Natural killer cell (primary cell): ENCODE measurements around the gene ZNF202. TPM values are rescaled to one million over a fixed set of nuclear protein-coding genes. Genes with fewer than 3 reads are reported as not detected.

Source experiments
- ATAC-seq, 3 donors: fragments of 150-1000 bp in 2 of 3; fragments of 200-7000 bp in 1 of 3; cut with Tn5 transposase; 1 replicate in 1 of 3; 2 replicates in 2 of 3; pipeline ENCODE4 v1.10.0; 2021; ENCODE audit warnings: mild to moderate bottlenecking in 2 of 3, moderate library complexity in 2 of 3
- DNase-seq, 2 donors: peaks; one replicate each; pipeline versions ENCODE4 v3.0.0 to v3.0.0-alpha.2; 2013 to 2021; ENCODE audit warnings: mixed read lengths in 1 of 2
- H3K27ac ChIP-seq: one replicate; pipeline ENCODE4 v1.5.1; 2013; ENCODE audit warnings: mild to moderate bottlenecking, low read length
- H3K27me3 ChIP-seq: one replicate; pipeline ENCODE4 v1.6.1; 2013; ENCODE audit warnings: low read length; ENCODE audit not compliant: control insufficient read depth, insufficient read depth
- H3K36me3 ChIP-seq: one replicate; pipeline ENCODE4 v1.6.1; 2013; ENCODE audit warnings: low read length; ENCODE audit not compliant: control insufficient read depth, insufficient read depth
- H3K4me1 ChIP-seq: one replicate; pipeline ENCODE4 v1.6.1; 2013; ENCODE audit warnings: low read length; ENCODE audit not compliant: control insufficient read depth, insufficient read depth
- H3K4me3 ChIP-seq: one replicate; pipeline ENCODE4 v1.5.1; 2013; ENCODE audit warnings: low read length
- H3K9me3 ChIP-seq: one replicate; pipeline ENCODE4 v1.6.1; 2013; ENCODE audit warnings: low read length; ENCODE audit not compliant: control insufficient read depth, insufficient read depth
- H3K27ac Mint-ChIP-seq, 2 donors: one replicate each; pipeline ENCODE4 v1.8.0; 2022; ENCODE audit warnings: mild to moderate bottlenecking in 2 of 2, mixed read lengths in 2 of 2, moderate library complexity in 1 of 2
- H3K27me3 Mint-ChIP-seq, 2 donors: one replicate each; pipeline ENCODE4 v1.8.0; 2022; ENCODE audit warnings: low read depth in 2 of 2, mixed read lengths in 2 of 2
- H3K36me3 Mint-ChIP-seq: one replicate; pipeline ENCODE4 v1.8.0; 2022; ENCODE audit warnings: mixed read lengths
- H3K4me1 Mint-ChIP-seq, 2 donors: one replicate each; pipeline ENCODE4 v1.8.0; 2022; ENCODE audit warnings: mixed read lengths in 2 of 2
- H3K4me3 Mint-ChIP-seq: one replicate; pipeline ENCODE4 v1.8.0; 2022; ENCODE audit warnings: mild to moderate bottlenecking, moderate library complexity, mixed read lengths
- H3K9me3 Mint-ChIP-seq, 2 donors: one replicate each; pipeline ENCODE4 v1.8.0; 2022; ENCODE audit warnings: mixed read lengths in 2 of 2
- CTCF ChIP-seq: fragments of 200-600 bp; IDR thresholded peaks from one replicate; pipeline ENCODE4 v1.8.0; 2022; ENCODE audit warnings: antibody characterized with exemption
- WGBS: methylation state at CpG from one replicate; pipeline ENCODE4 v1.1.7; 2013; ENCODE audit warnings: missing lambda C conversion rate; ENCODE audit not compliant: insufficient coverage; 5-methylcytosine and 5-hydroxymethylcytosine counted together
- intact Hi-C: fragments of 100-400 bp; cut with micrococcal nuclease; formaldehyde crosslinking; loops from one replicate; pipeline ENCODE4 v1.14.2; 2022
- total RNA-seq, 4 donors: library from RNA; stranded (reverse); fragments of 120-200 nt in 1 of 4; gene quantifications; one replicate each; pipeline versions ENCODE4 v1.2.3 to v1.2.4, GENCODE V29; 2013 to 2022

The ZNF202 gene
- total RNA-seq, result 10 to 100 TPM in 2 of 3 donors, 1 to 10 TPM in 1; 6.8 to 12.6 (median 10.7) TPM
- 16.2 TPM for total RNA-seq (2013)

- no peak for TF ChIP-seq CTCF
- Histone ChIP-seq H3K9me3 (no peaks in the 10 kb centered on the region), H3K4me3 (peak within 1 kb of the TSS; percentile 79), H3K27me3 (no peaks in the 10 kb centered on the region), H3K36me3 (no peaks in the 10 kb centered on the region), H3K4me1 (peaks cover 15% of the 10 kb centered on the region), H3K27ac (peak within 1 kb of the TSS; percentile 66)
- Mint-ChIP-seq H3K27ac (peak within 1 kb of the TSS; percentile 75), H3K4me3 (peak within 1 kb of the TSS; percentile 98), H3K36me3 (no peaks in the 10 kb centered on the region), H3K4me1 (peaks cover 27 to 34% of the 10 kb centered on the region in 2 donors), H3K27me3 (peaks cover 18 to 20% of the 10 kb centered on the region in 2 donors), H3K9me3 (no peaks in the 10 kb centered on the region)
- WGBS, result 0% methylated on average over 67 of the region's 67 CpGs
- ATAC-seq (peak; percentile 94 to 97 (median 96)), DNase-seq (peak; percentile 85 to 95)
- intact Hi-C loops, result no loop called here
Observed at GRCh38 chr11:123741159-123742030, at the start of gene ZNF202. Gene ZNF202 (minus strand): TSS chr11:123741660. CDS start chr11:123730888, 10,772 bp downstream.

GRCh38 chr11:123783536-123783935, 42.1 kb upstream of the ZNF202 start:
- ATAC-seq (no peak), DNase-seq (no peak)
- Mint-ChIP-seq H3K9me3 (peaks cover 0 to 2% of the 10 kb centered on the region in 2 donors), H3K4me1 (no peaks in the 10 kb centered on the region), H3K36me3 (no peaks in the 10 kb centered on the region), H3K4me3 (no peak overlapping the region), H3K27me3 (peaks cover 13 to 27% of the 10 kb centered on the region in 2 donors), H3K27ac (no peak overlapping the region)
- H3K36me3 ChIP-seq, result no peaks in the 10 kb centered on the region
- intact Hi-C loops, result no loop called here
- H3K4me1 ChIP-seq, result no peaks in the 10 kb centered on the region
- no peaks in the 10 kb centered on the region for H3K9me3 ChIP-seq
- 88% methylated on average over 1 of the region's 1 CpG for WGBS
- no peaks in the 10 kb centered on the region for H3K27me3 ChIP-seq
- TF ChIP-seq CTCF, result no peak
- H3K4me3 ChIP-seq, result no peak overlapping the region
- no peak overlapping the region for H3K27ac ChIP-seq

GRCh38 chr11:123778511-123778910, 37.1 kb upstream of the ZNF202 start:
- no peak for TF ChIP-seq CTCF
- 67% methylated on average over 1 of the region's 1 CpG for WGBS
- Mint-ChIP-seq H3K4me1 (no peaks in the 10 kb centered on the region), H3K4me3 (no peak overlapping the region), H3K27ac (no peak overlapping the region), H3K9me3 (peaks cover 0 to 2% of the 10 kb centered on the region in 2 donors), H3K36me3 (no peaks in the 10 kb centered on the region), H3K27me3 (peaks cover 11 to 36% of the 10 kb centered on the region in 2 donors)
- Histone ChIP-seq H3K27ac (no peak overlapping the region), H3K27me3 (peaks cover 3% of the 10 kb centered on the region), H3K4me1 (no peaks in the 10 kb centered on the region), H3K9me3 (no peaks in the 10 kb centered on the region), H3K4me3 (no peak overlapping the region), H3K36me3 (no peaks in the 10 kb centered on the region)
- intact Hi-C loops, result no loop called here
- ATAC-seq (no peak), DNase-seq (no peak)
